Fibroblast of lung (primary cell): Measurements from ENCODE around the gene EZH1. TPM values are rescaled to one million over a fixed set of nuclear protein-coding genes. Genes with fewer than 3 reads are reported as not detected.
"Not testable (repeated sequence)": the region's sequence is repeated elsewhere in the genome, so short reads cannot be mapped to it uniquely, and the experiment has no call there.

Source experiments
- DNase-seq, 2 donors: peaks; one replicate each; pipeline versions ENCODE4 v3.0.0 to v3.0.0-alpha.2; 2010; ENCODE audit warnings: low read depth in 2 of 2
- H2AFZ ChIP-seq: 2 replicates; pipeline ENCODE4 v1.5.1; 2012; ENCODE audit warnings: low read length, control low read depth, inconsistent platforms
- H3K27ac ChIP-seq: 2 replicates; pipeline ENCODE4 v1.5.1; 2011; ENCODE audit warnings: low read length, control low read depth; ENCODE audit not compliant: insufficient read depth
- H3K27me3 ChIP-seq: 2 replicates; pipeline ENCODE4 v1.5.1; 2011; ENCODE audit warnings: mild to moderate bottlenecking, low read length; ENCODE audit not compliant: control insufficient read depth, insufficient read depth
- H3K36me3 ChIP-seq: 2 replicates; pipeline ENCODE4 v1.5.1; 2011; ENCODE audit warnings: low read length; ENCODE audit not compliant: control insufficient read depth, insufficient read depth
- H3K4me1 ChIP-seq: 2 replicates; pipeline ENCODE4 v1.5.1; 2011; ENCODE audit warnings: low read length; ENCODE audit not compliant: control insufficient read depth, insufficient read depth; ENCODE audit errors: extremely low read depth
- H3K4me2 ChIP-seq: 2 replicates; pipeline ENCODE4 v1.5.1; 2011; ENCODE audit warnings: low read length, control low read depth; ENCODE audit not compliant: insufficient read depth; ENCODE audit errors: extremely low read depth
- H3K4me3 ChIP-seq, 4 experiments: fragments of 200-600 bp in 1 of 4; sonication (generic) in 1 of 4; replicated peaks in 1 of 4; 2 replicates each; pipeline ENCODE4 v1.5.1; 2011 to 2016; ENCODE audit warnings: low read length in 4 of 4, low read depth in 3 of 4, mild to moderate bottlenecking in 3 of 4, control low read depth in 2 of 4, inconsistent platforms in 1 of 4, mixed read lengths in 1 of 4; ENCODE audit not compliant: insufficient read depth in 1 of 4; ENCODE audit errors: control extremely low read depth in 1 of 4
- H3K79me2 ChIP-seq: 2 replicates; pipeline ENCODE4 v1.5.1; 2012; ENCODE audit warnings: mild to moderate bottlenecking, low read length, inconsistent platforms; ENCODE audit not compliant: control insufficient read depth, insufficient read depth
- H3K9ac ChIP-seq: 2 replicates; pipeline ENCODE4 v1.5.1; 2011; ENCODE audit warnings: mild to moderate bottlenecking, low read length, control low read depth; ENCODE audit not compliant: insufficient read depth
- H3K9me3 ChIP-seq: 2 replicates; pipeline ENCODE4 v1.5.1; 2012; ENCODE audit warnings: low read depth, low read length; ENCODE audit not compliant: control insufficient read depth, insufficient read depth
- H4K20me1 ChIP-seq: 2 replicates; pipeline ENCODE4 v1.5.1; 2011; ENCODE audit warnings: low read length; ENCODE audit not compliant: control insufficient read depth, insufficient read depth; ENCODE audit errors: extremely low read depth
- CTCF ChIP-seq, 2 donors: IDR thresholded peaks in 1 of 2; conservative IDR thresholded peaks in 1 of 2; 1 replicate in 1 of 2; 2 replicates in 1 of 2; pipeline ENCODE4 v1.5.1; 2011 to 2012; ENCODE audit warnings: low read length in 2 of 2, control low read depth in 1 of 2, inconsistent platforms in 1 of 2, low read depth in 1 of 2, mild to moderate bottlenecking in 1 of 2
- EZH2 ChIP-seq: IDR thresholded peaks from 2 replicates; pipeline ENCODE4 v1.5.1; 2012; ENCODE audit warnings: low read length, control low read depth, mild to moderate bottlenecking; ENCODE audit errors: missing control alignments
- polyA plus RNA-seq, 2 donors: library from polyadenylated mRNA; depleted of rRNA in 1 of 2; stranded (reverse) in 1 of 2; unstranded in 1 of 2; fragments of >200 nt; gene quantifications; 2 replicates each; pipeline ENCODE4 v1.2.1, GENCODE V29; 2011 to 2012; ENCODE audit warnings: missing spikeins in 1 of 2
- total RNA-seq: library from RNA; depleted of rRNA; stranded (reverse); fragments of >200 nt; gene quantifications from 2 replicates; pipeline ENCODE4 v1.2.1, GENCODE V29; 2014

EZH1 gene
- total and polyA plus RNA-seq, 2 donors (not counting 1 experiment from before 2014, with no cell fraction given): 28.6 to 31.9 TPM

DNA sequence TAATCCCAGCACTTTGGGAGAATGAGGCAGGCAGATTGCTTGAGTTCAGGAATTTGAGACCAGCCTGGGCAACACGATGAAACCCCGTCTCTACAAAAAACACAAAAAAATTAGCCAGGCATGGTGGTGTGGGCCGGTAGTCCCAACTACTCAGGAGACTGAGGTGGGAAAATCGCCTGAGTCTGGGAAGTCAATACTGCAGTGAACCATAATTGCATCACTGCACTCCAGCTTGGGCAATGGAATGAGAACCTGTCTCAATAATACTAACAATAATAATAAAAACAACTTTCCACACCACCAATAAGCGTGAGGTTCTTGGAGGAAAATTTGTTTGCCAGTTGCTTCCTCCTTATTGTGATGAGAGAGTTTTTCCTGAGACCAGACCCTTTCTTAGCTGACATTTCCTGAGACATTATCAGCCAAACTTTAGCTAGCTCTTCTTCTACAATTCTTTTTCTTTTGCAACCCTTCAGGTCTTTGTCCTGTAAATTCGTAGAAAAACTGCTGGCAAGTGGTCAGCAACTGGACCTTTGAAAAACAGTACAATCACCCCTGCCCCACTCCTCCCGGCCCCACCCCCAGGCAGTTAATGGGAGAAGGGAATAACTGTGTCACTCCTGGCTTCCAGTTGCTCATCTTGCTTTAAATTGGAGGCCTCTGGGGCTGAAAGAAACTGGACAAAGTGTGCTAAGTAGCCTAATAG is 3.5 kb upstream of the EZH1 start:
- Histone ChIP-seq H3K27ac (no peak overlapping the region), H3K79me2 (peaks cover 11% of the 10 kb centered on the region), H2AFZ (no peak overlapping the region), H3K9ac (no peak overlapping the region), H3K4me2 (no peak overlapping the region), H3K4me1 (peaks cover 3% of the 10 kb centered on the region), H3K27me3 (peaks cover 9% of the 10 kb centered on the region), H3K9me3 (no peaks in the 10 kb centered on the region), H4K20me1 (no peaks in the 10 kb centered on the region), H3K4me3 (no peak overlapping the region), H3K36me3 (no peaks in the 10 kb centered on the region)
- TF ChIP-seq EZH2: no peak
- no peak for DNase-seq

GRCh38 chr17:42744283-42744805 is 496 bp downstream of the EZH1 start:
- no peaks in the 10 kb centered on the region for H3K9me3 ChIP-seq
- TF ChIP-seq CTCF (conservative IDR thresholded peaks at IDR 0.05 in 1 of 2, IDR thresholded peaks at IDR 0.05 in 1 of 2; ENCODE audit: low read depth in 1 of 2, low read length in 2 of 2) (no peak), EZH2 (no peak)
- H3K4me2 ChIP-seq: peak overlapping the region; percentile 90
- H3K36me3 ChIP-seq: no peaks in the 10 kb centered on the region
- DNase-seq: peak; percentile 32 to 42
- H3K4me1 ChIP-seq: peaks cover 3% of the 10 kb centered on the region
- no peaks in the 10 kb centered on the region for H3K27me3 ChIP-seq
- peak overlapping the region; percentile 81 to 89 (median 84) for H3K4me3 ChIP-seq
- peak overlapping the region; percentile 69 for H3K27ac ChIP-seq
- H3K79me2 ChIP-seq: peaks cover 17% of the 10 kb centered on the region
- H4K20me1 ChIP-seq: no peaks in the 10 kb centered on the region
- H2AFZ ChIP-seq: peak overlapping the region; percentile 95
- peak overlapping the region; percentile 82 for H3K9ac ChIP-seq

GRCh38 chr17:42743595-42744282 is 1.1 kb downstream of the EZH1 start:
- H3K27ac ChIP-seq: peak overlapping the region; percentile 69
- no peaks in the 10 kb centered on the region for H4K20me1 ChIP-seq
- H3K9ac ChIP-seq: peak overlapping the region; percentile 82
- peak overlapping the region; percentile 95 for H2AFZ ChIP-seq
- H3K4me2 ChIP-seq: peak overlapping the region; percentile 90
- no peaks in the 10 kb centered on the region for H3K27me3 ChIP-seq
- H3K36me3 ChIP-seq: no peaks in the 10 kb centered on the region
- no peaks in the 10 kb centered on the region for H3K9me3 ChIP-seq
- no peak for DNase-seq
- TF ChIP-seq CTCF (conservative IDR thresholded peaks at IDR 0.05 in 1 of 2, IDR thresholded peaks at IDR 0.05 in 1 of 2; ENCODE audit: low read depth in 1 of 2, low read length in 2 of 2): peak in 1 of 2 donors; percentile 5
- TF ChIP-seq EZH2: no peak
- H3K79me2 ChIP-seq: peaks cover 17% of the 10 kb centered on the region
- H3K4me3 ChIP-seq: peak overlapping the region; percentile 81 to 89 (median 84)
- H3K4me1 ChIP-seq: peaks cover 3% of the 10 kb centered on the region

DNA sequence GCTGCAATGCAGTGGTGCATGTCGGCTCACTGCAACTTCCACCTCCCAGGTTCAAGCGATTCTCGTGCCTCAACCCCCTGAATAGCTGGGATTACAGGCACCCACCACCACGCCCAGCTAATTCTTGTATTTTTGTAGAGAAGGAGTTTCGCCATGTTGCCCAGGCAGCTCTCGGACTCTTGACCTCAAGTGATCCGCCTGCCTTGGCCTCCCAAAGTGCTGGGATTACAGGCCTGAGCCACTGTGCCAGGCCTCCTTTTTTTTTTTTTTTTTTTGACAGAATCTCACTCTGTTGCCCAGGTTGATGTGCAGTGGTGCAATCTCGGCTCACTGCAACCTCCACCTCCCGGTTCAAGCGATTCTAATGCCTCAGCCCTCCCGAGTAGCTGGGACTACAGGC is 1.9 kb downstream of the EZH1 start:
- not testable (repeated sequence) for H3K27me3 ChIP-seq, H3K27ac ChIP-seq, DNase-seq, H3K4me3 ChIP-seq, H2AFZ ChIP-seq, H3K36me3 ChIP-seq, H3K9me3 ChIP-seq, H3K4me1 ChIP-seq, H3K4me2 ChIP-seq, H4K20me1 ChIP-seq, H3K9ac ChIP-seq
- H3K79me2 ChIP-seq: peaks cover 17% of the 10 kb centered on the region
